ENCODE results near the gene FN1.

DNA sequence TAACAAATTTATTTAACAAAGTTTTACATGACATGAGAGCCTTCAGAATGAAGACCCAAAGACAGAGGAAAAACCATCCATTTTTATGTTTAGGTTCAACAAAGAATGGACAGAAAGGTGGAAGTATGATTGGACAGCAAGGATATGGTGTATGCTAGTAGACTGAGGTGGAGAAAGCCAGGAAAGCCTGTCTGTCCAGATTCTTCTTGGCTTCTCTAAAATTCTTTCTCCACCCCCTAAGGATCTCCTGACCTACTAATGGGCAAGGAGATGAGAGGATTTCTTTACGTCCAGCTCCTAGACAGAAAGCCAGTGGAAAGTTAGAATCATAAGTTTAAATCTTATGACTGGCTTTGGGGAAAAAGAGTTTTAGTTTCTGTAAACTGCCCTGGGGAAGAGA, 121.0 kb downstream of the FN1 start:
- TF ChIP-seq CTCF (conservative IDR thresholded peaks at IDR 0.05 in 1 of 2, IDR thresholded peaks at IDR 0.05 in 1 of 2; ENCODE audit: extremely low read depth in 1 of 2, insufficient read depth in 1 of 2, low read depth in 1 of 2, low read length in 2 of 2) (no peak), EZH2 (IDR thresholded peaks at IDR 0.05; ENCODE audit: borderline replicate concordance, low read length) (no peak)

All from mammary epithelial cell (primary cell).